IMR-90 (cell line): ENCODE data around the gene KAT2A. TPM values are rescaled to one million over a fixed set of nuclear protein-coding genes. Genes with fewer than 3 reads are reported as not detected.

ENCODE experiments used
- ATAC-seq: fragments of 200-7000 bp; cut with Tn5 transposase; 2 replicates; pipeline ENCODE4 v1.9.1; 2020; ENCODE audit warnings: low read depth, mild to moderate bottlenecking, moderate library complexity
- BruUV-seq: library from RNA; stranded (reverse); fragments of 400-500 nt; replicated peaks from 2 replicates; lab custom pipeline; 2021; lab: Mats Ljungman, UMichigan
- CTCF ChIA-PET: fragments of 300-600 bp; formaldehyde crosslinking; extraction: SDS; loops from one replicate; lab custom pipeline; 2021; ENCODE audit warnings: antibody characterized with exemption; lab: Yijun Ruan, JAX
- POLR2A ChIA-PET: fragments of 300-600 bp; sonication (Branson Sonifier 250); formaldehyde crosslinking; loops from one replicate; lab custom pipeline; 2022; ENCODE audit warnings: antibody characterized with exemption; ENCODE audit not compliant: unreplicated experiment; lab: Charles Lee
- DNase-seq: peaks from one replicate; pipeline ENCODE4 v3.0.0; 2013
- H2AFZ ChIP-seq: replicated peaks from 2 replicates; pipeline ENCODE3; 2013; ENCODE audit warnings: low read length, mild to moderate bottlenecking; ENCODE audit not compliant: poor library complexity
- H2AK5ac ChIP-seq: 2 replicates; pipeline ENCODE4 v1.6.1; 2013; ENCODE audit warnings: low read depth, low read length, inconsistent platforms
- H2AK9ac ChIP-seq: replicated peaks from 2 replicates; pipeline ENCODE3; 2013; ENCODE audit warnings: mild to moderate bottlenecking, low read depth, low read length, moderate library complexity; ENCODE audit not compliant: poor library complexity
- H2BK120ac ChIP-seq: 2 replicates; pipeline ENCODE4 v1.6.1; 2013; ENCODE audit warnings: low read depth, low read length, inconsistent platforms
- H2BK15ac ChIP-seq: 3 replicates; pipeline ENCODE4 v1.6.1; 2013; ENCODE audit warnings: low read depth, low read length, inconsistent platforms
- H2BK20ac ChIP-seq: 2 replicates; pipeline ENCODE4 v1.6.1; 2013; ENCODE audit warnings: low read depth, mild to moderate bottlenecking, inconsistent platforms, low read length, moderate library complexity
- H2BK5ac ChIP-seq: 2 replicates; pipeline ENCODE4 v1.6.1; 2013; ENCODE audit warnings: mild to moderate bottlenecking, low read depth, low read length, inconsistent platforms; ENCODE audit not compliant: poor library complexity, severe bottlenecking
- H3K14ac ChIP-seq: replicated peaks from 2 replicates; pipeline ENCODE4 v1.6.1; 2013; ENCODE audit warnings: low read depth, low read length, inconsistent platforms
- H3K18ac ChIP-seq: 2 replicates; pipeline ENCODE4 v1.6.1; 2013; ENCODE audit warnings: low read depth, low read length, control low read depth
- H3K23ac ChIP-seq: 2 replicates; pipeline ENCODE4 v1.6.1; 2013; ENCODE audit warnings: low read depth, low read length, inconsistent platforms
- H3K27ac ChIP-seq: 2 replicates; pipeline ENCODE4 v1.5.1; 2013; ENCODE audit warnings: mild to moderate bottlenecking, control low read depth, low read length; ENCODE audit not compliant: insufficient read depth
- H3K27me3 ChIP-seq: 2 replicates; pipeline ENCODE4 v1.6.1; 2013; ENCODE audit warnings: low read length; ENCODE audit not compliant: control insufficient read depth, insufficient read depth
- H3K36me3 ChIP-seq: 2 replicates; pipeline ENCODE4 v1.6.1; 2013; ENCODE audit warnings: low read length, mixed read lengths; ENCODE audit not compliant: control insufficient read depth, insufficient read depth
- H3K4ac ChIP-seq: 2 replicates; pipeline ENCODE4 v1.6.1; 2013; ENCODE audit warnings: low read depth, low read length, inconsistent platforms
- H3K4me1 ChIP-seq: 2 replicates; pipeline ENCODE4 v1.6.1; 2013; ENCODE audit warnings: low read length, mixed read lengths; ENCODE audit not compliant: control insufficient read depth, insufficient read depth
- H3K4me2 ChIP-seq: 2 replicates; pipeline ENCODE4 v1.6.1; 2013; ENCODE audit warnings: low read depth, mild to moderate bottlenecking, control low read depth, low read length, moderate library complexity
- H3K4me3 ChIP-seq: 2 replicates; pipeline ENCODE4 v1.5.1; 2013; ENCODE audit warnings: low read depth, mild to moderate bottlenecking, control low read depth, low read length, moderate library complexity; ENCODE audit not compliant: insufficient read depth
- H3K56ac ChIP-seq: 2 replicates; pipeline ENCODE4 v1.6.1; 2013; ENCODE audit warnings: low read length, inconsistent platforms; ENCODE audit not compliant: insufficient read depth; ENCODE audit errors: extremely low read depth
- H3K79me1 ChIP-seq, 2 experiments: 2 replicates each; pipeline ENCODE4 v1.6.1; 2013; ENCODE audit warnings: low read length in 2 of 2, inconsistent platforms in 1 of 2, low read depth in 1 of 2
- H3K9ac ChIP-seq: 2 replicates; pipeline ENCODE4 v1.6.1; 2013; ENCODE audit warnings: low read depth, low read length, control low read depth
- H3K9me1 ChIP-seq: 2 replicates; pipeline ENCODE4 v1.6.1; 2013; ENCODE audit warnings: low read length, inconsistent platforms; ENCODE audit not compliant: insufficient read depth
- H3K9me3 ChIP-seq: 2 replicates; pipeline ENCODE4 v1.6.1; 2013; ENCODE audit warnings: low read length; ENCODE audit not compliant: control insufficient read depth, insufficient read depth
- H4K20me1 ChIP-seq: 2 replicates; pipeline ENCODE4 v1.6.1; 2013; ENCODE audit warnings: low read length, inconsistent platforms; ENCODE audit not compliant: insufficient read depth
- H4K5ac ChIP-seq: 2 replicates; pipeline ENCODE4 v1.6.1; 2013; ENCODE audit warnings: mild to moderate bottlenecking, low read depth, low read length, control low read depth
- H4K8ac ChIP-seq, 2 experiments: 2 replicates each; pipeline ENCODE4 v1.6.1; 2013; ENCODE audit warnings: low read depth in 2 of 2, low read length in 2 of 2, control low read depth in 1 of 2, inconsistent platforms in 1 of 2
- H4K91ac ChIP-seq: 2 replicates; pipeline ENCODE4 v1.6.1; 2013; ENCODE audit warnings: low read depth, low read length, inconsistent platforms; ENCODE audit not compliant: insufficient read depth
- BHLHE40 ChIP-seq: fragments of 150-350 bp; IDR thresholded peaks from 2 replicates; pipeline ENCODE4 v1.6.1; 2016; ENCODE audit warnings: mild to moderate bottlenecking, low read depth, low read length
- CEBPB ChIP-seq: IDR thresholded peaks from 2 replicates; pipeline ENCODE4 v1.6.1; 2012; ENCODE audit warnings: low read depth, low read length, improper control_type of control experiment
- CHD1 ChIP-seq: IDR thresholded peaks from 2 replicates; pipeline ENCODE4 v1.6.1; 2012; ENCODE audit warnings: low read depth, low read length, improper control_type of control experiment
- FOS ChIP-seq: fragments of 150-350 bp; IDR thresholded peaks from 2 replicates; pipeline ENCODE4 v1.6.1; 2016; ENCODE audit warnings: low read depth, low read length
- MAFK ChIP-seq: IDR thresholded peaks from 2 replicates; pipeline ENCODE4 v1.6.1; 2012; ENCODE audit warnings: low read depth, low read length, improper control_type of control experiment
- MAZ ChIP-seq: IDR thresholded peaks from 2 replicates; pipeline ENCODE4 v1.6.1; 2012; ENCODE audit warnings: low read depth, mild to moderate bottlenecking, low read length, improper control_type of control experiment, moderate library complexity, borderline replicate concordance
- MXI1 ChIP-seq: IDR thresholded peaks from 2 replicates; pipeline ENCODE4 v1.6.1; 2012; ENCODE audit warnings: low read depth, mild to moderate bottlenecking, low read length, moderate library complexity, borderline replicate concordance
- NFE2L2 ChIP-seq: fragments of 150-350 bp; IDR thresholded peaks from 2 replicates; pipeline ENCODE4 v1.6.1; 2016; ENCODE audit warnings: low read depth, mild to moderate bottlenecking, low read length
- POLR2A ChIP-seq: IDR thresholded peaks from 2 replicates; pipeline ENCODE4 v1.6.1; 2012; ENCODE audit warnings: mild to moderate bottlenecking, low read depth, low read length
- RAD21 ChIP-seq: IDR thresholded peaks from 2 replicates; pipeline ENCODE4 v1.6.1; 2012; ENCODE audit warnings: low read length, improper control_type of control experiment
- RCOR1 ChIP-seq: IDR thresholded peaks from 2 replicates; pipeline ENCODE4 v1.6.1; 2012; ENCODE audit warnings: mild to moderate bottlenecking, low read length, improper control_type of control experiment; ENCODE audit not compliant: insufficient replicate concordance
- RFX5 ChIP-seq: IDR thresholded peaks from 2 replicates; pipeline ENCODE4 v1.8.0; 2012; ENCODE audit warnings: low read depth, mild to moderate bottlenecking, low read length, moderate library complexity
- SMC3 ChIP-seq: fragments of 150-350 bp; IDR thresholded peaks from 2 replicates; pipeline ENCODE4 v1.6.1; 2016; ENCODE audit warnings: low read depth, mild to moderate bottlenecking, antibody characterized with exemption, low read length, moderate library complexity
- WGBS, 2 experiments: methylation state at CpG; one replicate each; pipeline versions ENCODE4 v1.1.5 to v1.1.7; 2013; ENCODE audit warnings: missing lambda C conversion rate in 2 of 2; ENCODE audit not compliant: insufficient read length in 1 of 2; ENCODE audit errors: extremely low coverage in 2 of 2; 5-methylcytosine and 5-hydroxymethylcytosine counted together
- dilution Hi-C: fragments of 300-500 bp; cut with HindIII; formaldehyde crosslinking; loops from one replicate; pipeline ENCODE4 v1.14.3; 2018; ENCODE audit warnings: low sequenced_read_pairs; ENCODE audit not compliant: unreplicated experiment
- in situ Hi-C: fragments of 300-500 bp; cut with MboI; formaldehyde crosslinking; loops from 3 replicates; pipeline ENCODE4 v1.14.3; 2019; ENCODE audit warnings: low sequenced_read_pairs, inconsistent platforms, mixed read lengths
- intact Hi-C: fragments of 100-400 bp; cut with micrococcal nuclease; formaldehyde crosslinking; loops from 2 replicates; pipeline ENCODE4 v1.10.0; 2022
- polyA plus RNA-seq, 3 experiments: library from polyadenylated mRNA; depleted of rRNA; stranded (reverse); fragments of >200 nt; gene quantifications; 2 replicates each; pipeline ENCODE4 v1.2.3, GENCODE V29; 2012; ENCODE audit warnings: low replicate concordance in 1 of 3
- total RNA-seq: library from RNA; depleted of rRNA; stranded (reverse); fragments of >200 nt; gene quantifications from 2 replicates; pipeline ENCODE4 v1.2.3, GENCODE V29; 2012
- TF ChIP-seq, protein P1 (sequence below): fragments of 150-350 bp; IDR thresholded peaks from 2 replicates; pipeline ENCODE4 v1.6.1; 2016; ENCODE audit warnings: low read depth, mild to moderate bottlenecking, low read length, moderate library complexity, borderline replicate concordance
- TF ChIP-seq, protein P2 (sequence below): conservative IDR thresholded peaks from 2 replicates; pipeline ENCODE4 v1.5.1; 2012; ENCODE audit warnings: mild to moderate bottlenecking, low read depth, low read length, improper control_type of control experiment
- TF ChIP-seq, protein P3 (sequence below): fragments of 150-350 bp; IDR thresholded peaks from 2 replicates; pipeline ENCODE4 v1.6.1; 2017; ENCODE audit warnings: mild to moderate bottlenecking, antibody characterized with exemption, low read length, low read depth

KAT2A gene
- total and polyA plus RNA-seq, 2 of the 4 experiments (the other 2 are of a cell fraction): 6.3 to 28.2 TPM

DNA sequence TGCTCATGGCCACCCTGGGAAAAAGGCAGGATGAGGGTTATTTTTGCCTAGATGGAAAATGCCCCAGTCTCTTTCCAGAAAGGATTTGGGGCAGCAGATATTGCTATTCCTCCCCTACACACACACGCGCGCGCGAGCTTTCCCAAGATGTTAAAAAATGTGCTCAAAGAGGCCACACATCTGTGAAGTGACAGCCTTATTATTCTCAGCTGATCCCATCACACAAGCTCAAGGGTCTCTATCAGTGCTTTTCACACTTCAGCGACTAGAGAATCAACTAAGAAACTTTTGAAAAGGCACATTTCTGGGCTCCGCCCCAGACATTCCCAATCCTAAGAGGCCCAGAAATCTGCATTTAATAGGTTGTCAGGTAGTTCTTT is 39.4 kb upstream of the KAT2A start:
- Histone ChIP-seq H3K4me1 (no peaks in the 10 kb centered on the region; the same call in 1 of the 2 replicates), H3K4me2 (no peak overlapping the region), H3K36me3 (no peaks in the 10 kb centered on the region), H2BK5ac (no peak overlapping the region), H3K23ac (no peak overlapping the region), H2AFZ (no peak overlapping the region), H2BK120ac (no peak overlapping the region), H3K56ac (no peak overlapping the region), H3K9me1 (0 out of 2 replicates have a peak, but pooled peaks cover 4% of the 10 kb centered on the region), H3K4me3 (no peak overlapping the region), H2AK5ac (no peak overlapping the region), H4K8ac (no peak overlapping the region), H3K9ac (no peak overlapping the region), H4K20me1 (no peaks in the 10 kb centered on the region), H4K5ac (no peak overlapping the region), H4K91ac (no peak overlapping the region), H3K27ac (no peak overlapping the region), H3K4ac (no peak overlapping the region), H3K18ac (no peak overlapping the region), H3K27me3 (no peaks in the 10 kb centered on the region), H3K9me3 (no peaks in the 10 kb centered on the region), H2BK20ac (no peak overlapping the region), H2AK9ac (no peak overlapping the region), H3K14ac (no peak overlapping the region), H2BK15ac (no peak overlapping the region), H3K79me1 (peaks cover 0 to 7% of the 10 kb centered on the region in 2 experiments; a peak in 2 of 4 replicates)
- ChIA-PET CTCF (no interaction called here), POLR2A (no interaction called here)
- ATAC-seq (no peak), DNase-seq (no peak)
- dilution Hi-C loops (no loop called here), in situ Hi-C loops (no loop called here), intact Hi-C loops (no loop called here)
- TF ChIP-seq SMC3 (no peak), MAZ (no peak), RCOR1 (no peak), RAD21 (no peak), CHD1 (no peak), MXI1 (no peak), RFX5 (no peak), NFE2L2 (no peak), CEBPB (no peak), BHLHE40 (no peak), MAFK (no peak), FOS (no peak), POLR2A (no peak)
- TF ChIP-seq, protein P1, sequence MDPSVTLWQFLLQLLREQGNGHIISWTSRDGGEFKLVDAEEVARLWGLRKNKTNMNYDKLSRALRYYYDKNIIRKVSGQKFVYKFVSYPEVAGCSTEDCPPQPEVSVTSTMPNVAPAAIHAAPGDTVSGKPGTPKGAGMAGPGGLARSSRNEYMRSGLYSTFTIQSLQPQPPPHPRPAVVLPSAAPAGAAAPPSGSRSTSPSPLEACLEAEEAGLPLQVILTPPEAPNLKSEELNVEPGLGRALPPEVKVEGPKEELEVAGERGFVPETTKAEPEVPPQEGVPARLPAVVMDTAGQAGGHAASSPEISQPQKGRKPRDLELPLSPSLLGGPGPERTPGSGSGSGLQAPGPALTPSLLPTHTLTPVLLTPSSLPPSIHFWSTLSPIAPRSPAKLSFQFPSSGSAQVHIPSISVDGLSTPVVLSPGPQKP: no peak
- TF ChIP-seq, protein P2, sequence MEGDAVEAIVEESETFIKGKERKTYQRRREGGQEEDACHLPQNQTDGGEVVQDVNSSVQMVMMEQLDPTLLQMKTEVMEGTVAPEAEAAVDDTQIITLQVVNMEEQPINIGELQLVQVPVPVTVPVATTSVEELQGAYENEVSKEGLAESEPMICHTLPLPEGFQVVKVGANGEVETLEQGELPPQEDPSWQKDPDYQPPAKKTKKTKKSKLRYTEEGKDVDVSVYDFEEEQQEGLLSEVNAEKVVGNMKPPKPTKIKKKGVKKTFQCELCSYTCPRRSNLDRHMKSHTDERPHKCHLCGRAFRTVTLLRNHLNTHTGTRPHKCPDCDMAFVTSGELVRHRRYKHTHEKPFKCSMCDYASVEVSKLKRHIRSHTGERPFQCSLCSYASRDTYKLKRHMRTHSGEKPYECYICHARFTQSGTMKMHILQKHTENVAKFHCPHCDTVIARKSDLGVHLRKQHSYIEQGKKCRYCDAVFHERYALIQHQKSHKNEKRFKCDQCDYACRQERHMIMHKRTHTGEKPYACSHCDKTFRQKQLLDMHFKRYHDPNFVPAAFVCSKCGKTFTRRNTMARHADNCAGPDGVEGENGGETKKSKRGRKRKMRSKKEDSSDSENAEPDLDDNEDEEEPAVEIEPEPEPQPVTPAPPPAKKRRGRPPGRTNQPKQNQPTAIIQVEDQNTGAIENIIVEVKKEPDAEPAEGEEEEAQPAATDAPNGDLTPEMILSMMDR: no peak
- TF ChIP-seq, protein P3, sequence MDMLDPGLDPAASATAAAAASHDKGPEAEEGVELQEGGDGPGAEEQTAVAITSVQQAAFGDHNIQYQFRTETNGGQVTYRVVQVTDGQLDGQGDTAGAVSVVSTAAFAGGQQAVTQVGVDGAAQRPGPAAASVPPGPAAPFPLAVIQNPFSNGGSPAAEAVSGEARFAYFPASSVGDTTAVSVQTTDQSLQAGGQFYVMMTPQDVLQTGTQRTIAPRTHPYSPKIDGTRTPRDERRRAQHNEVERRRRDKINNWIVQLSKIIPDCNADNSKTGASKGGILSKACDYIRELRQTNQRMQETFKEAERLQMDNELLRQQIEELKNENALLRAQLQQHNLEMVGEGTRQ: no peak
- no TSS peak for BruUV-seq
- WGBS, 2 experiments: no CpG with 5 or more reads among the region's 7 CpGs
